Esophagus muscularis mucosa (tissue), 4 donors: Measurements from ENCODE around the gene CAAP1.

ENCODE experiments used
- CTCF ChIP-seq, 3 experiments: fragments of 200-600 bp in 2 of 3; fragments of 450-650 bp in 1 of 3; sonication (generic) in 2 of 3; IDR thresholded peaks; one replicate each; pipeline ENCODE4 v1.5.1; 2017 to 2019; ENCODE audit warnings: antibody characterized with exemption in 3 of 3, mild to moderate bottlenecking in 2 of 3, moderate library complexity in 1 of 3
- EP300 ChIP-seq: sonication (generic); formaldehyde crosslinking; IDR thresholded peaks from one replicate; pipeline ENCODE4 v1.6.1; 2017; ENCODE audit warnings: antibody characterized with exemption
- POLR2A ChIP-seq: fragments of 450-650 bp; IDR thresholded peaks from one replicate; pipeline ENCODE4 v1.6.1; 2017; ENCODE audit warnings: antibody characterized with exemption, moderate library complexity, mild to moderate bottlenecking, low read depth
- POLR2AphosphoS5 ChIP-seq, 2 donors: sonication (generic); formaldehyde crosslinking; IDR thresholded peaks; one replicate each; pipeline ENCODE4 v1.6.1; 2017; ENCODE audit warnings: antibody characterized with exemption in 2 of 2

- no peak for TF ChIP-seq CTCF (IDR thresholded peaks at IDR 0.05)
- TF ChIP-seq POLR2A, result no peak
- TF ChIP-seq EP300, result no peak
- TF ChIP-seq POLR2AphosphoS5 (IDR thresholded peaks at IDR 0.05), result no peak
Observed at GRCh38 chr9:26928902-26929495, 36.4 kb upstream of the CAAP1 start.
